ENCODE data around the gene POU4F2.

The POU4F2 gene, protein sequence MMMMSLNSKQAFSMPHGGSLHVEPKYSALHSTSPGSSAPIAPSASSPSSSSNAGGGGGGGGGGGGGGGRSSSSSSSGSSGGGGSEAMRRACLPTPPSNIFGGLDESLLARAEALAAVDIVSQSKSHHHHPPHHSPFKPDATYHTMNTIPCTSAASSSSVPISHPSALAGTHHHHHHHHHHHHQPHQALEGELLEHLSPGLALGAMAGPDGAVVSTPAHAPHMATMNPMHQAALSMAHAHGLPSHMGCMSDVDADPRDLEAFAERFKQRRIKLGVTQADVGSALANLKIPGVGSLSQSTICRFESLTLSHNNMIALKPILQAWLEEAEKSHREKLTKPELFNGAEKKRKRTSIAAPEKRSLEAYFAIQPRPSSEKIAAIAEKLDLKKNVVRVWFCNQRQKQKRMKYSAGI

DNA sequence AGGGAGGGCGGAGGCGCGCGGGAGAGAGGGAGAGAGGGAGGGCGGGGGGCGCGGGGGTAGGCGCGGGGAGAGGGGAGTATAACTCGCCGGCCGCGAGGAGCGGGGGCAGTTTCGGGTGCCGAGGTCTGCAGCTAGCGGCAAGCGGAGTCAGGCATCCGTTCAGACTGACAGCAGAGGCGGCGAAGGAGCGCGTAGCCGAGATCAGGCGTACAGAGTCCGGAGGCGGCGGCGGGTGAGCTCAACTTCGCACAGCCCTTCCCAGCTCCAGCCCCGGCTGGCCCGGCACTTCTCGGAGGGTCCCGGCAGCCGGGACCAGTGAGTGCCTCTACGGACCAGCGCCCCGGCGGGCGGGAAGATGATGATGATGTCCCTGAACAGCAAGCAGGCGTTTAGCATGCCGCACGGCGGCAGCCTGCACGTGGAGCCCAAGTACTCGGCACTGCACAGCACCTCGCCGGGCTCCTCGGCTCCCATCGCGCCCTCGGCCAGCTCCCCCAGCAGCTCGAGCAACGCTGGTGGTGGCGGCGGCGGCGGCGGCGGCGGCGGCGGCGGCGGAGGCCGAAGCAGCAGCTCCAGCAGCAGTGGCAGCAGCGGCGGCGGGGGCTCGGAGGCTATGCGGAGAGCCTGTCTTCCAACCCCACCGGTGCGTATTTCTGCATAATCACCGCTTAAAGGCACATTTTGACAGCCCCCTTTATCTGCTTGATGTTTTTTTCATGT is at the start of gene POU4F2:
Gene POU4F2, plus strand, starts transcription at position 108 of the 720 bp plus-strand sequence. Its CDS starts 248 bp downstream, at position 356.
- no peak for DNase-seq

DNA sequence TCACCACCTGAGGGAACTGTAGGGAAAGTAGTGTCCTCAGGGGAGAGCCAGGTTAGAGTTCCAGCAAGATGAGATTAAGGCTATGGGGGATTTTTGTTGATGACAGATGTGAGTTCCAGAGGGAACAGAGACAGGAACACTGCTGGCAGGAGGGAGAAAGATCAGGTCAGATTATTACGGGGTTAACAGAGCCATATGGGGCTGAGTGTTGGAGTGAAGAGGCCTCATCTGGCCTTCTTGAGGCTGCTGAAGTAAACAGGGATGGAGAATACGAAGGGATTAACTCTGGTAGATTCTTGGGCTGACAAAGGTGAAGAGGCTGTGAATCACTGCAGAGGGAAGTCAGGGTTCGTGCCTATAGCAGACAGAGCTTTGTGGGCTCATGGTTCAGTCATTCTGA is 47.9 kb upstream of the POU4F2 start:
- no peak for DNase-seq

GRCh38 chr4:146592019-146592418 is 46.7 kb upstream of the POU4F2 start:
- no peak for DNase-seq

DNA sequence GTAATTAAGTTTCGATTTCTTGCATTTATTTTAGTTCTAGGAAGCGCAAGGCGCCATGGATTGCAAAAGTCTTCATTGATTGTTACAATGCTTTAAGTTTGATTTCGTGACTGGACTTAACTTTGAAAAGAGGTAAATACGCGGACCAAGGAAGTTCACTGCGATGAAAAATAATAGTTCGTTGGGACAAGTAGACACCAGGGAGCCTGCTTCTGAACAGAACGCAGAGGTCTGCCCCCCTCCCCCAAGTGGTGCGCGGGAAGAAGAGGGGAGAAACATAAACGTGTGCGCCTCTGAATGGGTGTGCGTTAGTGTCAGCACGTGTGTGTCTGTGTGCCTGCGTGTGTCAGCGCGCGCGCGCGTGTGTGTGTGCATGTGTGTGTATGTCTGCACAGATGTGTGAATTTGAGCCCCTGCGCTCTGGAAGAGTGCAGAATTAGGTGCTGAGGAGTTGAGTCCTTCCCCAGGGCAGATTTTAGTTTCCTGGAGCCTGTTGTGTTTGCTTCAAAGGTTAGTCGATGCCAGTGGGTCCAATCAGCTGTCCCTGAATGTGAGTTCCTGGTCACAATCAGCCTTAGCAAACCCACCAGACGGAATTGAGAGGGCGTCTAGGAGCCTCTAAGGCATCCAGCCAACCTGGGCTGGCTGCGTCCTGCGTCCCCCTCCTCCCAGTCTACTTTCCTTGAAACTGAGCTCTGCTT is 5.8 kb upstream of the POU4F2 start:
- DNase-seq: no peak

DNA sequence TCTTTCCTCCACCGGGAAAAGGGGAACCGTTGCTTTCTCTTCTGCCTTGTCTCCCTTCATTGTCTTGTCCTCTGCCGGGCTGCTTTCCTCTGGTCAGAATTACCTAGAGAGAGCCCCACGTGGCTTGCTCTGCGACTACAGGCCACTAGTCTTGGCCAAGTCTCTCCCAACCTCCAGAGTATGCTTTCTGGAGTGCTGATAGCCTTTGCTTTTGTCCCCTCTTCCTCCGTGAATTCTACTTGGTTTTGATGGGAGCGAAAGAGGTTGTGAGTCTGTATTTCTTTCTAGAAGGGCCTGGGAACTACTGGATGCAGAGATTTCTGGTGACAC is 5.3 kb upstream of the POU4F2 start:
- no peak for DNase-seq

DNA sequence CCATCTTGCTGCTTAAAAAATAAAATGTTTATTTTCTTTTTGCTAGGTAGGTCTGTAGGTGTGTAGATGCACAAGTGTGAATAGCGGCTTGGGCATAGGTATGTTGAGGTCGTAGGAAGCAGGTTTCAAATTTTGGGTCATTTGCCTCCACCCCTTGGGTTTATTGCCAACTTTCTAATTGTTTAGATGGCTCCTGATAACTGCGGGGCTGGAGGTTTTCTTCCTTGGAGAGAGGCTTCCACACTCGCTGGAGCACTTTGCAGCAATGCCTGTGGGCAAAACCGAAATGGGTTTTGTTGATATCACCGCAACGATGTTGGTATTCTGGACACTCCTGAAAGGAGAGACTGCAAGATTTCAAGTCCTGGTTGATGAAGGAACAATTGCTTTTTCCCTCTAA is 3.9 kb upstream of the POU4F2 start:
- no peak for DNase-seq

GRCh38 chr4:146637621-146638332 is 916 bp upstream of the POU4F2 start:
- no peak for DNase-seq

DNA sequence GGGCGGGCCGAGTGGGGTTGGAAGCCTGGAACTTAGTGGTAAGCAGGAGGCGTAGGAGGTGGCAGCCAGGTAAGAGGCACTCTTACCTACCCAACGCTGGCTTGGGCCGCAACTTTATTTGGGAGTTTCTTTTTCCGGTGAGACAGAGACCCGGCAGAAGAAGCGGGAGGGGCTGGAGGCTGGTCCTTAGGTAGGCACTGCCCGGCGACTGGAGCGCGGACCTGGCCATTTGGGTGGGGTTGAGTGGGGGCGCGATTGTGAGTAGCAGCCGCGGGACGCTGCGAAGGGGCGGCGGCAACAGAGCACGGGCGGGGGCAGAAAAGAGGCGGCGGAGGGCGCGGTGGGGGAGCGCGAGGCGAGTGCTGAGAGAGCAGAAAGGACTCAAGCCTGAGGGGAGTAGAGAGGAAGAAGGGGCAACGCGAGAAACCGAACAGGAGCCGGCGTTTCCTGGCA is 334 bp upstream of the POU4F2 start:
- no peak for DNase-seq

DNA sequence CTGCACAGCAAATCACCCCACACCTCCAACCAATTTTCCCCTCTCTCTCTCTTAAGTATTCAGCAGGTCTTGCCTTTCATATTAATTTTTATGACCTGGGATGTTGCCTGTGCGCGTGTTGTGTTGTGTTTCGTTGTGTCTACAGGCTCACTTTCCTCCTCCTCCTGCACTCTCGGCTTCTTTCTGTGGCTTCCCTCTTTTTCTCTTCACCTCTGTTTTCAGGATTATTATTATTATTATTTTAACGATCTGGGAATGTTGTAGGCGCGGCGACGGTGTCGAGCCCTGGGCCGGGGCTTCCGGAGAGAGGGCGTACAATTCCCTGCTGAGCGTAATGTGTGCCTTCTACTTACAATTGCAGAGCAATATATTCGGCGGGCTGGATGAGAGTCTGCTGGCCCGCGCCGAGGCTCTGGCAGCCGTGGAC is 826 bp downstream of the POU4F2 start:
- DNase-seq: no peak

DNA sequence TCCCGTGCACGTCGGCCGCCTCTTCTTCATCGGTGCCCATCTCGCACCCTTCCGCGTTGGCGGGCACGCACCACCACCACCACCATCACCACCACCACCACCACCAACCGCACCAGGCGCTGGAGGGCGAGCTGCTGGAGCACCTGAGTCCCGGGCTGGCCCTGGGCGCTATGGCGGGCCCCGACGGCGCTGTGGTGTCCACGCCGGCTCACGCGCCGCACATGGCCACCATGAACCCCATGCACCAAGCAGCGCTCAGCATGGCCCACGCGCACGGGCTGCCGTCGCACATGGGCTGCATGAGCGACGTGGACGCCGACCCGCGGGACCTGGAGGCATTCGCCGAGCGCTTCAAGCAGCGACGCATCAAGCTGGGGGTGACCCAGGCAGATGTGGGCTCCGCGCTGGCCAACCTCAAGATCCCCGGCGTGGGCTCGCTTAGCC is 1.4 kb downstream of the POU4F2 start:
- no peak for DNase-seq

DNA sequence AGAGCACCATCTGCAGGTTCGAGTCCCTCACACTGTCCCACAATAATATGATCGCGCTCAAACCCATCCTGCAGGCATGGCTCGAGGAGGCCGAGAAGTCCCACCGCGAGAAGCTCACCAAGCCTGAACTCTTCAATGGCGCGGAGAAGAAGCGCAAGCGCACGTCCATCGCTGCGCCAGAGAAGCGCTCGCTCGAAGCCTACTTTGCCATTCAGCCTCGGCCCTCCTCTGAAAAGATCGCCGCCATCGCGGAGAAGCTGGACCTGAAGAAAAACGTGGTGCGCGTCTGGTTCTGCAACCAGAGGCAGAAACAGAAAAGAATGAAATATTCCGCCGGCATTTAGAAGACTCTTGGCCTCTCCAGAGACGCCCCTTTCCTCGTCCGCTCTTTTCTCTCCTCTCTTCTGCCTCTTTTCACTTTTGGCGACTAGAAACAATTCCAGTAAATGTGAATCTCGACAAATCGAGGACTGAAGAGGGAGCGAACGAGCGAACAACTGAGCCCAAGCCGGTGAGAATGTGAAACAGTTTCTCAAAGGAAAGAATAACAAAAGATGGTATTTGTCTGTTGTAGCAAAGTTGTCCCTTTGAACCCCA is 1.9 kb downstream of the POU4F2 start:
- no peak for DNase-seq

DNA sequence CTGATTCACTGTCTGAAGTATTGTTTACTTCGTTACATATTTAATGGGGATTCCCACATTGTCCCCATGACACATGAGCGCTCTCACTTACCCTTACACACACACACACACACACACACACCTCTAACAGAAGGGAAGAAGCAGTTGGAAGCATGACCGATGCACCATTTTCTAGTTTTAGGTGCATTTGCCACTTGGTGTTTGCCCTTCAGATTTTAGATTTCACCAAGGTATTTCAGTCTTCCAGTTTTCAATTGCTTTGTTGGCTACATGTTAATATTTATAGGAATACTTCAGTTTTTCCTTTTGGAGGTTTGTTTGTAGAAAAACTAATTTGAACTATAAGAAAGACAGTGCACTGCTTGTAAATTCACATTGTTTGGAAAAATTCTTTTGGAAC is 3.1 kb downstream of the POU4F2 start:
- DNase-seq: no peak

GRCh38 chr4:146643812-146644401 is 5.2 kb downstream of the POU4F2 start:
- DNase-seq: no peak

GRCh38 chr4:146645921-146646320 is 7.2 kb downstream of the POU4F2 start:
- no peak for DNase-seq

DNA sequence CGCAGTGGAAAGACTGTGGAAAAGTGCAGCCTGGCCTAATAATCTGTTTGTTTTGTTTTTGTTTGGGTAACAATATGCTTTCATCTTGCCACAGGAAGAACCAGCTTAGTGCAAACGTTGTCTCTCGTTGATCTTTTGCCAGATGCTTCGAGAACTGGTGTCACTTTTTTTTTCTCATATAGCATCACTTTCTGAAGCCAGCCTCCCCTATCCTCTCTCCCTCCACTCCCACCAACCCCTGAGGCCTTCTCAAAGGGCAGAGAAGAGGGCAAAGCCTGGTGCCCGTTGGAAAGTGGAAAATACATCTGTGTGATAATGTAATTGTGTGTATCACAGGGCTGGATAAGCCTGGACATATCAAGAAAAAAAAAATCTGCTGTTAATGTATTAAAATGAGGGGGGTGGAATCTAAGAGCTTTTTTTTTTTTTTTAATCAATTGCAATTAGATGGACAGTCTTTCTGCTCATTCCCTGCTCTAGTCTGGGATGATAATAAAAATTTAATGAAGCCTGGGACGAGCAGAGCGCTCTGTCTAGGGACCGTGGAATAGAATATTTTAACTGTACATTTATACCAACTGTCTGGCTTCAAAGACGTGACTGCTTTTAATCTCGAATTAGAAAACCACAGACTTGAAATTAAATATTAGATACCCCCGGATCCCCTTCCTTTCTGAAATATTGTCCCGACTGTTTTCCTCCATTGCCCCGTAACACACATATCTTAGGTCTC is 8.1 kb downstream of the POU4F2 start:
- DNase-seq: no peak

DNA sequence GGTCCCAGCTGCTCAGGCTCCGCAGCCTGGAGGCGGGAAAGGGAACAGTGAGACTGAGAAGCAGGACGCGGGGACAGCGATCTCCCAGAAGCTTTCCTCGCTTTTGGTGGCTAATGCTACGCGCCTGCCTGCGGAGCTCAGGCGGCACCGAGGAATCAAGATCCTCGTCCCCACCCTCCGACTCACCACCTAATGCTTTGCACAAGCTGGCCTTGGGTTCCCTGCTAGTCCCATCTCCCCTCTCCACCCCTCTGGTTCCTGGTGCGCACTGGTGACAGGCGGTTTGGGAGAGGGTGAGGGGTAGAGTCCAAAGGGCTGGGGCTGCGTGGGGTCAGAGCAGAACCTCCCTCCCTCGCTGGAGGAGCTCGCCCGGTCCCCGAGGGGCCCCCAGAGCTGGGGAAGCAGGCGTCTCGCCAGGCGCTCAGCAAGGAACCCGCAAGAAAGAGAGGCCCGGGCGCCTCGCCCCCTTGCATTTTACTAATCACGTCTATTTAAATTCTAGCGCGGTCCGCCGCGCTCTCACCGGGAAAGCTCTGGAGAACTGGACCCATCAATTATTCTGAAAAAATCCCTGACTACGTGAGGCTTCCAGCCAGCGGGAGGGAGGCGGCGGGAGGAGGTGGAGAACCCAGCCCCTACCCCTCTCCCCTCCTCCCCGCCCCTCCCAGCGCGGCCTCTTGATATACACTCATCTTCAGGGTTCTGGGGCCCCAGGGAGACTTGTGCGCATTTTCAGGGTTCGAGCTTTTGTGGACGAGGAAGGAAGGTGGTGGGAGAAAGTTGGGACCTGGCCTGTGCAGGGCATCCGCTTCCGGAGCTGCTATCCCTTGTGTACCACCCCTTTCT is 9.1 kb downstream of the POU4F2 start:
- no peak for DNase-seq

- DNase-seq: no peak
Measured at GRCh38 chr4:146648461-146648783, 9.7 kb downstream of the POU4F2 start.

GRCh38 chr4:146649232-146649631 is 10.5 kb downstream of the POU4F2 start:
- no peak for DNase-seq

- no peak for DNase-seq
Measured at GRCh38 chr4:146650034-146650433, 11.3 kb downstream of the POU4F2 start.

DNA sequence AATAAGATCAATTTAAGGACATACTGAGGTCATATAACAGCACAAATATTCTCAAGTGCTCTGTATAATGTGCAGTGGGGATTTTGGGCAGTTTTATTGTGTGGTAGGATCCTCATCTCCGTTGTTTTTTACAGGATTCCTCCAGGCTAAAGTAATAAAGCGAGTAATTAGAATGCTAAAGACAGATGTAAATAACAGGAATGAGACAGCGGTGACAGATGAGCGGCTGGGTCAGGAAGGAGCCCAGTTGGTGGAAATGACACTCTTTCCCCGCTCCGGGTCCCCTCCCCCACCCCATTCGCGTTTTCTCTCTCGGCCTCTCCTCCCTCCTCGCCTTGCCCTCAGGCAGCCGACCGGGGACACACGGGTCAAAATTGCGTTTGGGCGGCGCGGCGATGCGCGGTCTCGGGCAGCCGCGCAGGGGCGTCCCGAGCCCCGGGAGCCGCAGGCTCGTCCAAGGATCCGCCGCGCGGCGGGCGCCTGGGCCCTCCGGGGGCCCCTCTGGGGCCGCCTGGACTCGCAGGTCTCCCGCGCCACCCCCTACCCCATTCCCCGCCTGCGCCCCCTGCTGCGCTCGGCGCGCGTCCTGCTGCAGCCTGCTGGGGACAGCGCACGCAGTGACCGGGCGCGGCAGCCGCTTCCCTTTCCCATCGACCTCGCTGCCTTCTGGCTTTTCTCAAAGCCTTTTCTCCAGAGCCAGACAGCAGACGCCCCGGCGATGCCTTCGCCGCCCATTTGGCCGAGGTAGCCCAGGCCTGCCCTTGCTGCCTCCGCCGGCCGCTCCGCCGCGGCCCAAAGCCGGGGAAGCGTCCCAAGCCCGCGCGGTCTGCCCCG is 16.2 kb downstream of the POU4F2 start:
- DNase-seq: no peak
